Measurements from ENCODE around the gene GATA5.
"Not testable (repeated sequence)": the region's sequence is repeated elsewhere in the genome, so short reads cannot be mapped to it uniquely, and the experiment has no call there.

Gene GATA5

DNA sequence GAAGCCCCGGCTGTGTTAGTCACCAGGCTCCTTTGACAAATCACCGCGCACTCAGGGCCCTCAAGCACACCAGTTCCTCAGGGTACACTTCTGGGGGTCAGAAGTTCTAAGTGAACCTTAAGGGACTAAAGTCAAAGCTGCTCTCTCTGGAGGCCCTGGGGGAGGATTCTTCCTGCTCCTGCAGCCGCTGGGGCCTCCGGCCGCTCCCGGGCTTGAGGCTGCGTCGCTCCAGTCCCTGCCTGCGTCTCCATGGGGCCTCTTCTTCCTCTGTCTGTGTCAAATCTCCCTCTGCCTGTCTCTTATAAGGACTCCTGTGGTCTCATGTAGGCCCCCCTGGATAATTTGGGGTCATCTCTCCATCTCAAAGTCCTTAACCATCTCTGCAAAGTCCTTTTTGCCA lies 18.1 kb upstream of the GATA5 start:
- no peak overlapping the region for H3K27ac Mint-ChIP-seq
- no peaks in the 10 kb centered on the region for H3K36me3 Mint-ChIP-seq (ENCODE audit: low read depth)
- TF ChIP-seq, protein P1, sequence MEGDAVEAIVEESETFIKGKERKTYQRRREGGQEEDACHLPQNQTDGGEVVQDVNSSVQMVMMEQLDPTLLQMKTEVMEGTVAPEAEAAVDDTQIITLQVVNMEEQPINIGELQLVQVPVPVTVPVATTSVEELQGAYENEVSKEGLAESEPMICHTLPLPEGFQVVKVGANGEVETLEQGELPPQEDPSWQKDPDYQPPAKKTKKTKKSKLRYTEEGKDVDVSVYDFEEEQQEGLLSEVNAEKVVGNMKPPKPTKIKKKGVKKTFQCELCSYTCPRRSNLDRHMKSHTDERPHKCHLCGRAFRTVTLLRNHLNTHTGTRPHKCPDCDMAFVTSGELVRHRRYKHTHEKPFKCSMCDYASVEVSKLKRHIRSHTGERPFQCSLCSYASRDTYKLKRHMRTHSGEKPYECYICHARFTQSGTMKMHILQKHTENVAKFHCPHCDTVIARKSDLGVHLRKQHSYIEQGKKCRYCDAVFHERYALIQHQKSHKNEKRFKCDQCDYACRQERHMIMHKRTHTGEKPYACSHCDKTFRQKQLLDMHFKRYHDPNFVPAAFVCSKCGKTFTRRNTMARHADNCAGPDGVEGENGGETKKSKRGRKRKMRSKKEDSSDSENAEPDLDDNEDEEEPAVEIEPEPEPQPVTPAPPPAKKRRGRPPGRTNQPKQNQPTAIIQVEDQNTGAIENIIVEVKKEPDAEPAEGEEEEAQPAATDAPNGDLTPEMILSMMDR (IDR thresholded peaks at IDR 0.05; ENCODE audit: unreplicated experiment in 3 of 3): no peak
- H3K4me3 Mint-ChIP-seq: no peak overlapping the region
- H3K9me3 Mint-ChIP-seq: no peaks in the 10 kb centered on the region
- H3K27me3 Mint-ChIP-seq (ENCODE audit: low read depth): peaks cover 21% of the 10 kb centered on the region
- H3K4me1 Mint-ChIP-seq: no peaks in the 10 kb centered on the region

DNA sequence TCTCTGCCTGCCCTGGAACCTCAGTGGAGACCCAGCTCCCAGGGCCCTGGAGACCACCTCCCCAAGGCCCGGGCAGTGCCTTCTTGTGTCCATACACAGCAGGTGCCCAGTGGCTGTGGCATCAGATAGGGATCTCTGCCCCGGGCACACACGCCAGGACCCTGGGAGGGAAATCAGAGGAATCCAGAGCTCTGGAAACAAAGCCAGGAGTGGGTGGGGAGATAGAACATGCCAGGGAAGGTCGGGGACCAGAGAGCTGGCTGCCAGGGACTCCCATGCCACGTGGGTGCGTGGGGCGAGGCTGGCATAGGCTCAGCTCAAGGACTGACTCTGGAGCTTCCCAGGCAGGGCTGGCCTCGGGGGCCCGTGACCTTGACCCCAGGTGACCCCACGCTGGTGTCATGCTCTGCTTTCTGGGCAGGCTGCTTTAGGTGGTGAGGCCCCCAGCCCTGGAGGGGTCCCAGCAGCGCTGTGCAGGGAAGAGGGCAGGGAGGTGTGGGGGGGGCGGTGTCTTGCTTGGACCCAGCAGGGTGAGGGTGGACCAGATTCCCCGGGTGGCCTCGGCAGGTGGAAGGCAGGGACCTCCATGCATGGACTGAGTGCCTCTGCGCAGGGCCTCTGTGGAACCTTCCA lies 17.6 kb upstream of the GATA5 start:
- no peak overlapping the region for H3K27ac Mint-ChIP-seq
- TF ChIP-seq, protein P1 (IDR thresholded peaks at IDR 0.05; ENCODE audit: unreplicated experiment in 3 of 3): no peak
- H3K4me1 Mint-ChIP-seq: no peaks in the 10 kb centered on the region
- H3K36me3 Mint-ChIP-seq (ENCODE audit: low read depth): no peaks in the 10 kb centered on the region
- peaks cover 26% of the 10 kb centered on the region for H3K27me3 Mint-ChIP-seq (ENCODE audit: low read depth)
- H3K4me3 Mint-ChIP-seq: no peak overlapping the region
- no peaks in the 10 kb centered on the region for H3K9me3 Mint-ChIP-seq

DNA sequence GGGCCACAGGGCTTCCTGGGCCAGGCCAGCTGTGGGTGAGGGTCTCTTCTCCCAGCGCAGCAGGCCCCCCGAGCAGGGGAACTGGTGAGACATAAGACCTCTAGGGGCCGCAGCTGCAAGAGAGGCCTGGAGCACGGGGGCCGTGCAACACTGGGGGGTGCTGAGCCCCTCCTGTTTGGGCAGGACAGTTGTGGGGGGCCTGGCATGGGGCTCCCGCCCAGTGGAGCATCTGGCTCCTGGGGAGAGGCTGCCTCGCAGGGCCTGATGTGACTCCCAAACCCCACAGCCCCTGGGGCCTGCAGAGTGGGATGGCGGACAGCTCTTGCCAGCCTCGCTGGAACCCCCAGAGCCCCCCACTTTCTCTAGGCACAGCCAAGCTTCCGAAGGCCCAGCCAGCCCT lies 16.9 kb upstream of the GATA5 start:
- Mint-ChIP-seq H3K4me3 (no peak overlapping the region), H3K27me3 (ENCODE audit: low read depth) (peaks cover 27% of the 10 kb centered on the region), H3K27ac (no peak overlapping the region), H3K9me3 (no peaks in the 10 kb centered on the region), H3K4me1 (no peaks in the 10 kb centered on the region), H3K36me3 (ENCODE audit: low read depth) (no peaks in the 10 kb centered on the region)
- TF ChIP-seq, protein P1 (IDR thresholded peaks at IDR 0.05; ENCODE audit: unreplicated experiment in 3 of 3): no peak

DNA sequence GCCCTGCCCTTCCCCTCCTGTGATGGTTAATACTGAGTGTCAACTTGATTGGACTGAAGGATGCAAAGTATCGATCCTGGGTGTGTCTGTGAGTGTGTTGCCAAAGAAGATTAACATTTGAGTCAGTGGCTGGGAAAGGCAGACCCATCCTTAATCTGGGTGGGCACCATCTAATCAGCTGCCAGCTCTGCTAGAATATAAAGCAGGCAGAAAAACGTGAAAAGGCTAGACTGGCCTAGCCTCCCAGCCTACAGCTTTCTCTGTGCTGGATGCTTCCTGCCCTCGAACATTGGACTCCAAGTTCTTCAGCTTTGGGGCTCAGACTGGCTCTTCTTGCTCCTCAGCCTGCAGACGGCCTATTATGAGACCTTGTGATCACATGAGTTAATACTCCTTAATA lies 15.0 kb upstream of the GATA5 start:
- H3K36me3 Mint-ChIP-seq (ENCODE audit: low read depth); H3K9me3 Mint-ChIP-seq; H3K4me3 Mint-ChIP-seq: not testable (repeated sequence)
- Mint-ChIP-seq H3K27me3 (ENCODE audit: low read depth) (peaks cover 40% of the 10 kb centered on the region), H3K4me1 (peaks cover 11% of the 10 kb centered on the region), H3K27ac (peak overlapping the region in 1 of 3 experiments; percentile 17)

DNA sequence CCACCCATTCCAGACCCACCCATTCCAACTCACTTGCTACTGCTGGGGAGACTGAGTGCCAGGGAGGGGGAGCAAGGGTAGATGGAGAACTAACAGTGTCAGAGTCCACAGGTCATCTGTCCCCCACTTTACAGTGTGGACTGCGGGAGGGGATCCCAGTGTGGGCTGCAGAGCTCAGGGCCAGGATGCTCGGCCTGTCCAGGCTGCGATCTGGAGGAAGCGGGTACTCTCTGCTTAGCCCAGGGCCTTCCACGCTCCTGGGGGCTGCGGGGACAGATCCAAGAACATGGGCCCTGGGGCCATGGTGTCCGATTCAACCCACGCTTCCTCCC lies 14.1 kb upstream of the GATA5 start:
- Mint-ChIP-seq H3K4me3 (no peak overlapping the region), H3K36me3 (ENCODE audit: low read depth) (no peaks in the 10 kb centered on the region), H3K9me3 (no peaks in the 10 kb centered on the region), H3K4me1 (peaks cover 20% of the 10 kb centered on the region), H3K27me3 (ENCODE audit: low read depth) (peaks cover 49% of the 10 kb centered on the region), H3K27ac (no peak overlapping the region)
- TF ChIP-seq, protein P1 (IDR thresholded peaks at IDR 0.05; ENCODE audit: unreplicated experiment in 3 of 3): no peak

DNA sequence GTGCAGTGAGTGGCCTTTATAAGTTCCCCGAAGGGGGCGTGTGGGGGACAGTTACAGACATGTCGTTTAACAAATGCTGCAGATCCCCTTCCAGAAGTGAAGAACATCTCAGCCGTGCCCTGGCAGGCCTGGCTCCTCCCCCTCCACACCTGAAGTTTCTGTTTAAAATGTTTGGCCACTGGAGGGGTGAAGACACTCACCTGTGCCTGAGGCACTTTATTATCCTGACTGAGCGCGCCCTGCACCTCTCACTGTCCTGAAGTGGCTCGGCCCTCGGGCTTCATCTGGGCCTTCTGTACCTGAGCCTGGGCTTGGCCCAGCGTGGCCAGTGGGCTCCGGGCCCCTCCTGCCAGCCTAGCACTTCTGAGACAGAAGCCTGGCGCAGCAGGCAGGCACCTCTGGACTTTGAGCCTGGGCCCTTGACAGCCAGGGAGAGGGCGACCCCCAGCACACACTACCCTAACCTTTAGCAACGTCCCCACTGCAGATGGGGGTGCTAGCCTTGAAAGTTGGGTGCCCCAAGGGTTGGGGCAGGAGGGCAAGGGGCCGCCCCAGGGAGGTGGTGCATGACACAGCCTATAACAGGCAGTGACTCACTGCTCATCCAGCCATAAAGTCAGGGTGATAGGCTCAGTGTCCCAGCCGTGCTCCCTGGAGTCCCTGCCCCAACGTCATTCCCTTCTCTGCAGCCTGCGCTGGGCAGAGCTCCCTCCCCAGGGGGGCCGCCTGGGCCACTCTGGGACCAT lies 13.6 kb upstream of the GATA5 start:
- TF ChIP-seq, protein P1 (IDR thresholded peaks at IDR 0.05; ENCODE audit: unreplicated experiment in 3 of 3): no peak
- Mint-ChIP-seq H3K36me3 (ENCODE audit: low read depth) (no peaks in the 10 kb centered on the region), H3K4me1 (peaks cover 20% of the 10 kb centered on the region), H3K4me3 (no peak overlapping the region), H3K27ac (peak overlapping the region in 2 of 3 experiments; percentile 31 to 71), H3K9me3 (no peaks in the 10 kb centered on the region), H3K27me3 (ENCODE audit: low read depth) (peaks cover 49% of the 10 kb centered on the region)

Data from nephron (organoid).